SW480 (cell line): ENCODE data around the gene LPO.

Experiments
- DNase-seq: peaks from one replicate; pipeline ENCODE4 v3.0.0-alpha.2; 2016; ENCODE audit warnings: low spot score

LPO gene

DNA sequence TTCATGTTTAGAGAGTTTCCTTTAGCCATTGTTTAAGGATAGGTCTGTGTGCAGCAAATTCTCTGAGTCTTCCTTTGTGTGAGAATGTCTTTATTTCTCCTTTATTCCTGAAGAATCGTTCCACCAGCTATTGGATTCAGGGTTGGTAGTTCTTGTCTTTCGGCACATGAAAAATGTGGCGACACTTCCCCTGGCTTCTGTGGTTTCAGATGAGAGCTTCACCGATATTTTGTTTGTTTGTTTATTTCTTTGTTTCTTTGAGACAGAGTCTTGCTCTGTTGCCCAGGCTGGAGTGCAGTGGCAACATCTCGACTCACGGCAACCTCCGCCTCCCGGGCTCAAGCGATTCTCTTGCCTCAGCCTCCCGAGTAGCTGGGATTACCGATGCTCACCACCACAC lies 23.8 kb downstream of the LPO start:
- no peak for DNase-seq

DNA sequence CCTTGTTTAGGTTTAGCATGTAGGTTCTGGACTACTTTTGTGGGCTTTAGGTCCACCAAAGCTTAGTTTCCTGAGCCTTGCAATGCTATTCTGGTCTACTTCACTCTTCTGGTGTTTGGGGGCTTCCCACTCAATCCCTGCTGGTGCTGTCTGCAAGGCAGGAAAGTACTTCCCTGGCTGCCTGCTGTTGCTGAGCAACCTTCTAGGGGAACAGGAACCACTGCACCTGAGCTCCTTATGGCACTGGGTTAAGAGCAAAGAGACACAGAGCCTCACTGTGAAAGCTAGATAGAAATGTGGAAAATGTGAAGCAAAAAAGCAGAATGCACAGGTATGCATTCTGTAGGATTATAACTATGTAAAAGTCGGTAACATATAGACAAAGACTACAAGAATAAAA lies 25.4 kb downstream of the LPO start:
- DNase-seq = no peak

DNA sequence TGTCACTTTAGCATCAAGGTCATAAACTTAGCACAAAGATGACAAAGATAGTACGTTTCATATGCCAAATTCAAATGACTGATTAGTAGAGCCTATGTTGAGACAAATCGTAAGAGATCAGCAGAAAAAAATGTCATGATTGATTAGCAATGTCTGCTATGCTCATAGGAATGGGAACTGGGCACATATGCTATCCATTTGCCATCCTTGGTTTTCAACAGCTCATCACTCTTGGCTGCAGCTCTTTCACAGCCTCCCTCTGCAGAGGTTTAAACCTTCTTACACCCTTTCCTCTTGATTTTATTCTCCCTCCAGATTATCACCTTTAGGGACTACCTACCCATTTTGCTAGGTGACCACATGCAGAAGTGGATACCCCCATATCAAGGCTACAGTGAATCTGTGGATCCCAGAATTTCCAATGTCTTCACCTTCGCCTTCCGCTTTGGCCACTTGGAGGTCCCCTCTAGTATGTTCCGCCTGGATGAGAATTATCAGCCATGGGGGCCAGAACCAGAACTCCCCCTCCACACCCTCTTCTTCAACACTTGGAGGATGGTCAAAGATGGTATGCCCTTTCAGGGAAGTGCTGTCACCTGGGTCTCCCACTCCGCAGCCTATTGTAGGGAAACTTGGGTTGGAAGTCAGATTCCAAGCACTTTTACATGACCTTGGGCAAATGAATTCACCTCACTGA lies 26.2 kb downstream of the LPO start:
- DNase-seq = no peak

DNA sequence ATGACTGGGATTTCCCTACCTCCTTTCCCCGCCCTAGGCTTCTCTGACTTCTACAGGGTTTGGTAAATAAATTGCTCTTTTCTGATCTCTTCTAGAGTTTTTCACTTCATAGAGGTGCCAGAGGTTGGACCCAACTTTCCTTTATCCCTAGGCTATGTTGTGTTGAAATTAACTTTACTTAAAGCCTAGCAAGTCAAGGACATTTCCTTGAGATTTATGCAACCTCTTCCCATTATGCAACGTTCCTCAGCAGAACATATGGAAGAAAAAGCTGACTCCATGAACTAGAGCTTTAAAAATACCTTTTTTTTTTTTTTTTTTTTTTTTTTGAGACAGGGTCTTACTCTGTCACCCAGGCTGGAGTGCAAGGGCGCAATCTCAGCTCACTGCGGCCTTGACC lies 26.9 kb downstream of the LPO start:
- no peak for DNase-seq

DNA sequence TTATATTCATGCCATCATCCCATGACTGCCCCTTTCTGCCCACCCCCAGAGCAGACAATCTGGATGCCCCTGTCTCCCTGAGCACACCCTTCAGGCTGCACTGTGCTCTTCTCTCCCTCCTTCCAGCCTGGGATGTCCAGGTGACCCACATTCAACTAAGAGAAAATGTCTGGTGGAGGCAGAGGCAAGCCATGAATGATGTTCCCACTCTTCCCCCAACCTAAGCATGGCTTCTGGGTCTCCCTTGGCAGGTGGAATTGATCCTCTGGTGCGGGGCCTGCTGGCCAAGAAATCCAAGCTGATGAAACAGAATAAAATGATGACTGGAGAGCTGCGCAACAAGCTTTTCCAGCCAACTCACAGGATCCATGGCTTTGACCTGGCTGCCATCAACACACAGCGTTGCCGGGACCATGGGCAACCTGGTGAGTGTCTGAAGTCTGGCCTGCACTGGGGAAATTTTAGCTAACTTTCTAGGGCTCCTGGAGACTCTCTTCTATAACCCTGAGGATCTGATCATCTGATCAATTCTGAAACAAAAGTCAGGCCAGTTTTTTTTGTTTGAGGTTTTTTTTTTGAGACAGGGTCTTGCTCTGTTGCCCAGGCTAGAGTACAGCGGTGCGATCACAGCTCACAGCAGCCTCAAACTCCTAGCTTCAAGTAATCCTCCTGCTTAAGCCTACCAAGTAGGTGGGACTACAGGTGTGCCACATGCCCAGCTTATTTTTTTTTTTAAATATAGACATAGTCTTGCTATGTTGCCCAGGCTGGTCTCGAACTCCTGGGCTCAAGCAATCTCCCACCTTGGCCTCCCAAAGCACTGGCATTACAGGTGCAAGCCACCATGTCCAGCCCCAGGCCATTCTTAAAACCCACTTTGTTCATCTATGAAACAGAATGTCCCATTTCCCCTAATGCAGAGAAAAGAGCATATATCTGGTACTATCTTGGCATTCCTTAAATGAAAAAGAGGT lies 27.8 kb downstream of the LPO start:
- no peak for DNase-seq

DNA sequence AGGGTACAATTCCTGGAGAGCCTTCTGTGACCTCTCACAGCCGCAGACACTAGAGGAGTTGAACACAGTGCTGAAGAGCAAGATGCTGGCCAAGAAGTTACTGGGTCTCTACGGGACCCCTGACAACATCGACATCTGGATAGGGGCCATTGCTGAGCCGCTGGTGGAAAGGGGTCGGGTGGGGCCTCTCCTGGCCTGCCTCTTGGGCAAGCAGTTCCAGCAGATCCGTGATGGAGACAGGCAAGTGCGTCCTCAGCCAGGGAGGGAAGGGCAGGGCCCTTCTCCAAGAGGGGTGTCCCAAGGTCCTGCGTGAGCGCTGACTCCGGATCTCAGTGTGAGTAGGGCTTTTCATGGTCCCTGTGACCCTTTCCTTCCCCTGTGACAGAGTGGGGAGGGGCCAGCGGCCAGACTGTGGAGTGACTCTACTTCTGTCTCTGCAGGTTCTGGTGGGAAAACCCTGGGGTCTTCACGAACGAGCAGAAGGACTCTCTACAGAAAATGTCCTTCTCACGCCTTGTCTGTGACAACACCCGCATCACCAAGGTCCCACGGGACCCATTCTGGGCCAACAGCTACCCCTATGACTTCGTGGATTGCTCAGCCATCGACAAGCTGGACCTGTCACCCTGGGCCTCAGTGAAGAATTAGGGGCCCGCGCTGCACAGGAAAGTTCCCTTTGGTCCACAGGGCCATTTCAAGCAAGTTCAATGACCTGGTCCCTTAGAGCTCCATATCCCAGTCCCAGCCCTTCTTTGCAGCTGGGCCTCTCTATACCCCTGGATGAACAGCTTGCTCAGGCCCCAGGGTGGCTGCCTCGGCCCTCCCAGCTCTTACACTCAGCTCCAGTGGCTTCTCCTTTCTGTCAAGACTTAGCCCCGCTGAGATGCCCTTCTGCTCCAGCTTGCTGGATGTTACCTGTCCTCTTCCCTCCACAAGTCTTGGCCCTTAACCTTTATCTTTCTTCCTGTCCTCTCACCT lies 29.3 kb downstream of the LPO start:
- no peak for DNase-seq

DNA sequence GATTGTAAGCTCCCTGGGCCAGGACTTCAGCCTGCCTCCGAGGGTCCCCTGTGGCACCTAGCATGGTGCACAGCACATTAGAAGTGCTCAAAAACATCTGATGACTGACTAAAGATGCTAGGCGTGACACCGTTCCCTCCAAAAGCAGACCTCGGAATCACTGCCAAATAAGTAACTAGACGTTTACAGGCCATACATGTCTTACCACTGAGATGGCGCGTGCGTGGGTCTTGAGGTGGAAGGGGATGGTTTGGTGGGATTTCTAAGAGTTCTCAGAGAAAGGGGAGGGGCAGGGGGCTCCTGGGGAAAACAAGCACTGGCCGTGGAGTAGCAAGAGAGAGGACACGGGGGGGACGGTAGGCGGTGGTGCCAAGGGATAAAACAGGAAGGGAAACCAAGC lies 29.9 kb downstream of the LPO start:
- no peak for DNase-seq

DNA sequence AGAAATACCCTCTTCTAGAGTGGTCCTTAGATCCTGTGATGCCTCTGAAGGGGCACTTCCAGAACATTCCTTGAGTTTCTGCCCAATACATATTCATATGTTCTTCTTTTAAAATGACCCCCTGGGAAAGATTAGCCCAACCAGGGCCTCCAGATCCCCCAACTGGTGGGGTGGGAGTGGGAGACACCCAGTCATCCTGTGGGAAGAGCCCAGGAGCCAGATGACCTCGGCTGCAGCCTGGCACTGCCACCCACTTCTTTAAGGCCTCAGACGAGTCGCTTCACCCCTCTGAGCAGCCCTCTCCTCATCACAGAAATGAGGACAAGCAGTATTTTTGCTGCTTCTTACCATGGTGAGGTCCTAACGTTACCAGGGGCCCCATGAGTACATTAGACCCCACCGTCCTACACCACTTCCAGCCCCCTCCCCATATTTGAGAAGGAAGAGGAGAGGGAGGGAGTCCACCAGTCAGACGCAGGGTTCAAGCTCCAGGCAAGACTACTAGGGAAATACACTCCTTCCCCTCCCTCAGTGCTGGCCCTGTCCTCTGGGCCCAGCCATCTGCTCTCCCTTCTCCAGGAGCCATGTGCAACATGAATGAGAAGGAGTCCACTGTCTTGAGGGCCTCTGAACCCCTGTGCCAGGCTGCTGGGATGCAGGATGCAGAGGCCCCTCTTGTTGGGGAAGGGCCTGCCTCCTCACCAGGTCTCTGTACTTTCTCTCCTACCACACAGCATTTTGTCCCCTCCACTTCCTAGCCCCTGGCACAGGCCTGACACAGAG lies 30.6 kb downstream of the LPO start:
- no peak for DNase-seq

DNA sequence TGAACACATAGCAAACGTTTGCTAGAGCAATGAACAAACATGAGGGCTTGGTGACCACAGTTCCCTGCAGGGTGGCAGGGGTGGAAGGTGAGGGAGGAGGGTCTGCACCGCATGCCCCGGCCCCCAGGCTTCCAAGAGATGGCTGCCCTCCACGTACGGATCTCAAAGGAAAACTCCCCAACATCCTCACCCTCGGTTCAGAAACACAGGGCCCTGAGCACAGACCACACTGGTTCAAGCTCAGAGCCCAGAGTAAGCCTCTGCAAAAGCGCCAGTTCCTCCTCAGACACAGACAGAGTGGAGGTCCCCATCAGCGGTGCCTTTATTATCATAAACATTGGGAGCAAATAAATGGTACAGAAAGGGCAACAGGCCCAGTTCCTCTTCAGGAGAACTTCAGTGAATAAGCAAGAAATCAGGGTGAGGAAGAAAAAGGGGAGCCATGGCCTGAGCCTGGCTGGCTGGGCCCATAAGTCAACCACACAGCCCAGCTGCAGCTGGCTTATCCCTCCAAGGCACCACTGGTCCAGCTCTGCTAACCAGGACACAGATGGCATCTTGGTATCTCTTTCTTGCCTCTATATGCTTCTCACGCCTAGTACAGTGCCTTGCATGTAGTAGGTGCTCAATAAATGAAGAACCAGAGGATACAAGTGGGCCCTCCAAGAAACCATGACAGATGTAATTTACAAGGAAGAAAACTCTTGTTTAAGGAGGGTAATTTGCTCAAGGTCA lies 31.3 kb downstream of the LPO start:
- no peak for DNase-seq

DNA sequence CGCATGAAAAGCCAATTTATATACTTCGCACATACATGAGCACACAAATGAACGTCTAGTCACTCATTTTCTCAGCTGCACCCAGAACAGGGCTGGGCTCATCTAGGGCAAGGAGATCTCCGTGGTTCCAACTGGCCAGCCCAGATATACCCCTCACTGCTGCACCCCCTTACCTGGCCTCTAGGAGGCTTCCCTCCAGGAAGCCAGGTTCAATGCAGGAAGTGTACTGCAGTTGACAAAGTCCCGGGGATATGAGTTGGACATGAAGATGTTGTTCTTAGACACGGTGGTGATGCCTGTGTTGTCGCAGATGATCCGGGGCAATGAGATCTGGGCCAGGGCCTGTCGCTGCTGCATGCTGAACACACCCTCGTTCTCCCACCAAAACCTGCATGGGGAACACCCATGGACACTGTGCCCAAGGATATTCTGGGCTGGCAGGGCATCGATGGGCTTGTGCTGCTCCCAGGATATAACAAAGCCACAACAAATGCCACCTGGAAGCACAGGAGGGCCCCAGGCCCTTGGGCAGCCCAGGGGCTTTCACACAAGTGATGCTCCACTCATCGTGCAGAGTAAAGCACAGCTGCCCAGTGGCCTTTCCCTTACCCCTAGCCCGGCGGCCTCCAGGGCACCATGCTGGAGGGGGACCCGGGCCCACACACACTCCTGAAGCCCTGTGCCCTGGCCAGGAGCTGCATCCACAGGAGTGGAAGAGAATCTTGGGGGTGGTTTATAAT lies 32.3 kb downstream of the LPO start:
- DNase-seq = peak; percentile 30

DNA sequence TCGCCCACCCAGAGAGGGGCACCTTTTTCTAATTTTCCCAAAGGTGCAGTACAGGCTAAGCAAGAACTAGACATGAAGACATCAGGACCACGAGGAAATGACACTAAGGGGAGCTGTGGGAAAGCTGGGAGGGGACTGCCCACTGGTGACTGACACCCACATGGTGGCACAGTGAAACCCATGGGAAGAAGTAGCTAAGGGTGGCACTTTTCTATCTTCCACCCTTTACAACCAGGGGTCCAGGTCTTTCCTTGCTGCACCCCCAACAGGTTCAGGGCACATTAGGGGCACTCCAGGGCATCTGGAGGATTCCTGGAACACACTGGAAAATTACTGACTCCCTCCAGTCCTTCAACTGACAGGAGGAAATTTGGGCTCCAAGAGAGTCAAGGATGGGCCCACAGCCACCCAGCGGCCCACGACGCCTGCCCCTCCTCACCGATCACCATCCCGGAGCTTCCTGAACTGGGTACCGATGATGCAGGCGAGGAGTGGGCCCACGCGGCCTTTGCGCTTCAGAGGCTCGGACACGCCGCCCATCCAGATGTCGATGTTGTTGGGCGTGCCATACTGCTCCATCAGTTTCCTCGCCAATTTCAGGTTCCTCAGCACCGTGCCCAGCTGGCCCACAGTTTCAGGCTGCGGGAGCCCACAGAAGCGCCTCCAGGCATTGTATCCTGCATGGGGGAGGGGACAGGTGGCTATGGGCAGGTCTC lies 33.0 kb downstream of the LPO start:
- DNase-seq = no peak

DNA sequence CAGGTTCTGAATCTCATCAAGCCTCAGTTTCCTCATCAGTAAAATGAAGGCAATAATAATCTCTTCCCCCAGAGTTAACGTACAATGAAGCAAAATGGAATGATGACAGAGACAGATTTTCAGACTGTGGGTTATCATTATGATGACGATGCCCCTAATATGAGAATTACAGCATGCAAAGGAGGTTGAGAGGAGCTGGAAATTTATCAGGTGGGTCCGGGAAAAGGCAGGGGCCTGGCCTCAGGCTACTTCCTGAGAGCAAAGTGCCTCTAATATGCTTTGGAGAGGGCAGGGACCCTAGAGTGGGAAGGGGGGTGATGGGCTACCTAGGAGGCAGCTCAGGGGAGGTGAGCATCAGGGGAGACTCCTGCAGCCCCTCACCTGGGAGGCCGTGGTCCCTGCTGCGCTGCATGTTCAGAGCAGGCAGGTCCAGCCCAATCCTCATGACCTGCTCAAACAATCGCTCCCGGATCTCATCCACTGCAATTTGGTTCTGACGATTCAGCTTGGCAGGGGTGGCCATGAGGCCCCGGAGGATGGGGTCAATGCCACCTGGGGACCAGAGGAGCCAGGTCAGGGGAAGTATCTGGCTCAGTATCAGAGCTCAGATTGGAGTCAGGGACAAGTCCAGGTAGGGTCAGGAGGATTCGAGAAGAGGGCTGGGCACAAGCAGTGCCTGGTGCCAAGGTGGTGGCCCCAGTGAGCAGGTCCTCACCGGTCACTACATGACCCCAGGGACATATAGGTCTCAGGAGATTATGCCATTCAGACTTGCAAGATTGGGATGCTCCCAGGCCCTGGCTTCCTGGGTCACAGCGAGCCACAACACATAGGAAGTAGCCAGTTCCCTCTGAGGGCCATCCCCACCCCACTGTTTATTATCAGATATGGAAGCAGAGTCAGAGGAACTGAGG lies 34.2 kb downstream of the LPO start:
- DNase-seq = no peak

DNA sequence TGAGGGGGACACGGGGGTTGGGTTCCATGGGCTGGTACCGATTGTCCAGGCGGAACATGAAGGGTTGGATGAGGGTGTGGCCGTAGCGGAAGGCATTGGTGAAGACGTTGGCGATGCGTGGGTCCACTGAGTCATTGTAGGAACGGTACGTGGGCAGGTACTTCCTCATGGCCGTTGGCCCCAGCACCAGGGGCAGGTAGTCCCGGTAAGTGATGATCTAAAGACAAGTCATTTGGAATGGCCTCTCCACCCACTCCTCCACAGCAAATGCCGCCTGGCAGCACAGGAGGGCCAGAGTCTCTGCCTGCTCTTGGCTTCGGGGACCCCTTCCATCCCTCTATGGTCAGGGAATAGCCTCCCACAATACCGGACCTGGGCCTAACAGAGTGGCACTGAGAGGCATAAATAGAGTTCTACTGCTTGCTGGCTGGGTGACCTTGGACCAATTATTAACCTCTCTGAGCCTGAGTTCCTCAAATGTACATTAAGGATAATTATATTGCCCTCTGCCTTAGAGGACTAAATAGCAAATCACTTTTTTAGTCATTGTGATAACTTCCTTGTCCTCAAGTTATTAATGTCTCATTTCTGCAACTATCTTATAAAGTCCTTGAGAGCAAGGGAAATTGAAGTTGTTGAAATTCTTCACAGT lies 35.2 kb downstream of the LPO start:
- no peak for DNase-seq

DNA sequence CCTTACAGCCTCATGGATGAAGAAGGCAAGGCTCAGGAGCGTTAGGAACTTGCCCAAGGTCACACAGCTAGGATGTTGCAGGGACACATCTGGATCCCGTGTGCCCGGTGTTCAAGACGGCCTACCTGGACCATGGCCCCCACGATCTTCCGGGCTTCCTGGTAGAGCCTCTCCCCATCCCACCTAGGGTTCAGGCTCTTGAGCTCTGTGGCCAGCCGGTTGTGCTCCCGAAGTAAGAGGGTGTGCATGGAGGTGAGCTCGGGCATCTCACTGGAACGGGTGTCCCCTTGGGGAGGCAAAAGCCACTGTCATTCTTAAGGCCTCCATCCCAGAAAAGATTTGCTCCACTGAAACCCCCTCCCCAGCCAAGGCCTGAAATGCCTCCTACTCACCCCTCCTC lies 37.0 kb downstream of the LPO start:
- no peak for DNase-seq

DNA sequence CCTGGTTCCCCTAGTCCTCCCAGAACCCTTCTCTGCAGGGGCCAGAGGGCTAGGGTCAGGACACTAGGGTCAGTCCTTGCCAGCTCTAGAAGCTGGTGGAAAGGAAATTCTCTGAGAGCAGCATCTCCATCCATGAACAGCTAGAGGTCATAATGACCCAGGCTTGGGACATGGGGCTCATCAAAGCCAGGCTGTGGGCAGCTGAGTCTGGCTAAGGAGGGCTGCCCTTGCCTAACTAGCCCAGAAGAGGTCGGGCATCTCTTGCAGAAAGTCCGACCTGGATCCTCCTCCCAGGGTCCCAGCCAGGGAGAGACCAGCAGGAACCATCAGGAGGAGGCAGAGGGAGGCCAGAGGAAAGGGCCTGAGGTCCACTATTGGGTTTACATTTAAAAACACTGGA lies 38.0 kb downstream of the LPO start:
- DNase-seq = no peak

DNA sequence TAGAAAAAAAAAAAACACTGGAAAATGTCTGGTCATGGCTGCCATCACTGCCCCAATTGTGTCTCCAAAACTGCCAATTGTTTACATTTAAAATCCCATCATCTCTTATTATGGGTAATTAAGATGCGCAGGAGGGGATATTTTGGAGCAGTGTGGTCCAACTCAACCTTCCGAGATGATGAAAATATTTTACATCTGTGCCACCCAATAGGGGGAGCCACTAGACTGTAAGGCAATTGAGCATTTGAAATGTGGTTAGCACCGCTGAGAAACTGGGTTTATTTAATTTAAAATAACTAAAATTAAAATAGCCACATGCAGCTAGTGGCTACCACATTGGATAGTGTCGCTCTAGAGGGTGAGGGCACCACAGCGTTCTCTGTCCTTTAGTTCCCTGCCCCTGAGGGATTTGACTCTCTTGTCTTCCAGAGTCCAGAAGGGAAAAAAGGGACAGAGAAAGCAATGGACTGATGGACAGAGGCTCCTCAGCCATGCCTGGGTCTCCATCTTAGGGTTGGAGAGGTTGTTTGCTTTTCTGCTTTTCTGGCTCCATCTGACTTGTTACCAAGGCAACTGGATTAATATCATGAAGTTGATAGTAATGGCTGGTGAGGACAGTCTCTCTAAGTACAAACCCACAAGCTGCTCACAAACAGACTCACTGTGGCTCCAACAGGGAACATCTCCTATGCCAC lies 38.9 kb downstream of the LPO start:
- no peak for DNase-seq
